Measurements from ENCODE around the gene RTCA. TPM values are rescaled to one million over a fixed set of nuclear protein-coding genes. Genes with fewer than 3 reads are reported as not detected.

RTCA gene
- total and polyA plus RNA-seq, 2 donors (not counting 1 experiment from before 2014, with no cell fraction given), result 15.7 to 31.0 TPM

DNA sequence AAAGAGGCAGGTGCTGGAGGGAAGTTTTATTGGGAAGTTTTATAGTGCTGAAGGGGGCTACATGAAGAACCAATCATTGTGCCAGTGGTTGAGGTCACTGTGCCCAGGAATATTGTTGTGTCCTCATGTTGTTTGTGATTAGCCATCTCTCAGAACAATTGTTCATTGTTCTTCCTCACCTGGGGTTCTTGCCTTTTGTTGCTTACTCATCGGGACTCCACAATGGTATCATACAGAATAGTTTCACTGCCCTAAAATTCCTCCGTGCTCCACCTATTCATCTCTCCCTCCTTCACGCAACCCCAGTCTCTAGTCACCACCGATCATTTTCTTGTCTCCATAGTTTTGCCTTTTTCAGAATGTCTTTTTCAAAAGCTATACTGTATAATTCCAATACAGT is 47.4 kb downstream of the RTCA start:
- TF ChIP-seq EZH2 (IDR thresholded peaks at IDR 0.05; ENCODE audit: borderline replicate concordance, insufficient read depth, low read depth, low read length, poor library complexity, severe bottlenecking), result no peak
- TF ChIP-seq, protein P1, sequence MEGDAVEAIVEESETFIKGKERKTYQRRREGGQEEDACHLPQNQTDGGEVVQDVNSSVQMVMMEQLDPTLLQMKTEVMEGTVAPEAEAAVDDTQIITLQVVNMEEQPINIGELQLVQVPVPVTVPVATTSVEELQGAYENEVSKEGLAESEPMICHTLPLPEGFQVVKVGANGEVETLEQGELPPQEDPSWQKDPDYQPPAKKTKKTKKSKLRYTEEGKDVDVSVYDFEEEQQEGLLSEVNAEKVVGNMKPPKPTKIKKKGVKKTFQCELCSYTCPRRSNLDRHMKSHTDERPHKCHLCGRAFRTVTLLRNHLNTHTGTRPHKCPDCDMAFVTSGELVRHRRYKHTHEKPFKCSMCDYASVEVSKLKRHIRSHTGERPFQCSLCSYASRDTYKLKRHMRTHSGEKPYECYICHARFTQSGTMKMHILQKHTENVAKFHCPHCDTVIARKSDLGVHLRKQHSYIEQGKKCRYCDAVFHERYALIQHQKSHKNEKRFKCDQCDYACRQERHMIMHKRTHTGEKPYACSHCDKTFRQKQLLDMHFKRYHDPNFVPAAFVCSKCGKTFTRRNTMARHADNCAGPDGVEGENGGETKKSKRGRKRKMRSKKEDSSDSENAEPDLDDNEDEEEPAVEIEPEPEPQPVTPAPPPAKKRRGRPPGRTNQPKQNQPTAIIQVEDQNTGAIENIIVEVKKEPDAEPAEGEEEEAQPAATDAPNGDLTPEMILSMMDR (IDR thresholded peaks at IDR 0.05), result no peak
- Histone ChIP-seq H2AFZ (ENCODE audit: insufficient read depth, low read depth, low read length, poor library complexity, severe bottlenecking) (no peak overlapping the region), H3K4me3 (ENCODE audit: control extremely low read depth in 1 of 5, extremely low read depth in 1 of 5, insufficient read depth in 1 of 5, low read depth in 2 of 5, low read length in 4 of 5) (no peak overlapping the region), H3K27me3 (replicated peaks in 1 of 4; ENCODE audit: control extremely low read depth in 1 of 4, control insufficient read depth in 3 of 4, insufficient read depth in 4 of 4, low read length in 3 of 4) (no peaks in the 10 kb centered on the region), H3K79me2 (ENCODE audit: control insufficient read depth, insufficient read depth, low read length) (no peaks in the 10 kb centered on the region), H3K9me3 (ENCODE audit: control extremely low read depth in 1 of 3, control insufficient read depth in 2 of 3, insufficient read depth in 1 of 3, low read length in 2 of 3) (peaks cover 3 to 12% (median 12%) of the 10 kb centered on the region in 3 donors), H4K20me1 (ENCODE audit: control insufficient read depth, insufficient read depth, low read length, poor library complexity, severe bottlenecking) (no peaks in the 10 kb centered on the region), H3K36me3 (replicated peaks in 1 of 2; ENCODE audit: control extremely low read depth in 1 of 2, control insufficient read depth in 1 of 2, extremely low read depth in 1 of 2, insufficient read depth in 2 of 2, low read length in 1 of 2) (no peaks in the 10 kb centered on the region), H3K27ac (ENCODE audit: low read length in 2 of 2) (no peak overlapping the region), H3K4me2 (replicated peaks; ENCODE audit: low read depth, low read length, poor library complexity, severe bottlenecking) (no peak overlapping the region), H3K9ac (ENCODE audit: low read length) (no peak overlapping the region), H3K4me1 (ENCODE audit: control insufficient read depth in 2 of 2, insufficient read depth in 2 of 2, low read length in 2 of 2) (no peaks in the 10 kb centered on the region)
- DNase-seq (no peak), ATAC-seq (ENCODE audit: low read depth) (no peak)
- POLR2A ChIA-PET, result no interaction called here
- Mint-ChIP-seq H3K9me3 (ENCODE audit: insufficient read depth) (peaks cover 8% of the 10 kb centered on the region), H3K27ac (no peak overlapping the region), H3K4me3 (no peak overlapping the region), H3K27me3 (no peaks in the 10 kb centered on the region), H3K4me1 (peaks cover 2% of the 10 kb centered on the region)
- 95% methylated on average over 4 of the region's 4 CpGs for WGBS (ENCODE audit: insufficient coverage)
- CTCF ChIA-PET, result no interaction called here
- intact Hi-C loops (cut with micrococcal nuclease), result no loop called here

DNA sequence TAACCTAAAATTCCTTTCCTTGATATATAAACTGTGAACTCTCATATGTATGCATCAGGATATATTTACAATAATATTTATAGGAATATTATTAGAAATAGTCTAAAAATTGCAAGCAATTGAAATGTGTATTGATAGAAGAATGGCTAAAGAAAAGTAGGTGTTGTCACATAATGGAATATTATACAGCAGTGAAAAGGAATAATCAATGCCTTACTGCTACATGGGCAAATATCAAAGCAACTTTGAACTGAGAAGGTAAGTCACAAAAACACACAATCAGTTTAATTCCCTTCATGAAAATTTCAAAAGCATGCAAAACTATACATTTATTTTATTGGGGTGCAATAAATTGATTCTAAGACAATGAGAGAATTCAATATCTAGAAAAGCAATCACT is 50.6 kb downstream of the RTCA start:
- intact Hi-C loops (cut with micrococcal nuclease), result no loop called here
- TF ChIP-seq EZH2 (IDR thresholded peaks at IDR 0.05; ENCODE audit: borderline replicate concordance, insufficient read depth, low read depth, low read length, poor library complexity, severe bottlenecking), result no peak
- TF ChIP-seq, protein P1 (IDR thresholded peaks at IDR 0.05), result no peak
- H3K79me2 ChIP-seq (ENCODE audit: control insufficient read depth, insufficient read depth, low read length), result no peaks in the 10 kb centered on the region
- H3K36me3 ChIP-seq (replicated peaks in 1 of 2; ENCODE audit: control extremely low read depth in 1 of 2, control insufficient read depth in 1 of 2, extremely low read depth in 1 of 2, insufficient read depth in 2 of 2, low read length in 1 of 2), result no peaks in the 10 kb centered on the region
- no peak overlapping the region for H3K27ac Mint-ChIP-seq
- H3K27ac ChIP-seq (ENCODE audit: low read length in 2 of 2), result no peak overlapping the region
- no peak for ATAC-seq (ENCODE audit: low read depth)
- H3K9me3 Mint-ChIP-seq (ENCODE audit: insufficient read depth), result peaks cover 8% of the 10 kb centered on the region
- peaks cover 6 to 26% (median 26%) of the 10 kb centered on the region in 3 donors for H3K9me3 ChIP-seq (ENCODE audit: control extremely low read depth in 1 of 3, control insufficient read depth in 2 of 3, insufficient read depth in 1 of 3, low read length in 2 of 3)
- H3K4me1 ChIP-seq (ENCODE audit: control insufficient read depth in 2 of 2, insufficient read depth in 2 of 2, low read length in 2 of 2), result no peaks in the 10 kb centered on the region
- no peak overlapping the region for H3K4me3 Mint-ChIP-seq
- ChIA-PET CTCF (no interaction called here), POLR2A (no interaction called here)
- H3K9ac ChIP-seq (ENCODE audit: low read length), result no peak overlapping the region
- no peak overlapping the region for H2AFZ ChIP-seq (ENCODE audit: insufficient read depth, low read depth, low read length, poor library complexity, severe bottlenecking)
- no peak for DNase-seq
- no peaks in the 10 kb centered on the region for H3K27me3 Mint-ChIP-seq
- no peak overlapping the region for H3K4me3 ChIP-seq (ENCODE audit: control extremely low read depth in 1 of 5, extremely low read depth in 1 of 5, insufficient read depth in 1 of 5, low read depth in 2 of 5, low read length in 4 of 5)
- H3K4me1 Mint-ChIP-seq, result peaks cover 2% of the 10 kb centered on the region
- no peaks in the 10 kb centered on the region for H4K20me1 ChIP-seq (ENCODE audit: control insufficient read depth, insufficient read depth, low read length, poor library complexity, severe bottlenecking)
- no peak overlapping the region for H3K4me2 ChIP-seq (replicated peaks; ENCODE audit: low read depth, low read length, poor library complexity, severe bottlenecking)
- H3K27me3 ChIP-seq (replicated peaks in 1 of 4; ENCODE audit: control extremely low read depth in 1 of 4, control insufficient read depth in 3 of 4, insufficient read depth in 4 of 4, low read length in 3 of 4), result no peaks in the 10 kb centered on the region
